Stromal cell of bone marrow (primary cell): ENCODE measurements around the gene S1PR4.

Source experiments
- DNase-seq: peaks from one replicate; pipeline ENCODE4 v3.0.0-alpha.2; 2012; ENCODE audit warnings: low read depth

S1PR4 gene

GRCh38 chr19:3224346-3225168 lies 46.0 kb downstream of the S1PR4 start, which contains the start of gene CELF5:
Gene CELF5, plus strand, starts transcription at chr19:3224661. Its CDS starts 79 bp downstream, at chr19:3224740.
- peak; percentile 8 for DNase-seq

- DNase-seq = no peak
Observed at GRCh38 chr19:3225169-3225485, 46.6 kb downstream of the S1PR4 start.

- no peak for DNase-seq
Observed at GRCh38 chr19:3225677-3226093, 47.1 kb downstream of the S1PR4 start.

DNA sequence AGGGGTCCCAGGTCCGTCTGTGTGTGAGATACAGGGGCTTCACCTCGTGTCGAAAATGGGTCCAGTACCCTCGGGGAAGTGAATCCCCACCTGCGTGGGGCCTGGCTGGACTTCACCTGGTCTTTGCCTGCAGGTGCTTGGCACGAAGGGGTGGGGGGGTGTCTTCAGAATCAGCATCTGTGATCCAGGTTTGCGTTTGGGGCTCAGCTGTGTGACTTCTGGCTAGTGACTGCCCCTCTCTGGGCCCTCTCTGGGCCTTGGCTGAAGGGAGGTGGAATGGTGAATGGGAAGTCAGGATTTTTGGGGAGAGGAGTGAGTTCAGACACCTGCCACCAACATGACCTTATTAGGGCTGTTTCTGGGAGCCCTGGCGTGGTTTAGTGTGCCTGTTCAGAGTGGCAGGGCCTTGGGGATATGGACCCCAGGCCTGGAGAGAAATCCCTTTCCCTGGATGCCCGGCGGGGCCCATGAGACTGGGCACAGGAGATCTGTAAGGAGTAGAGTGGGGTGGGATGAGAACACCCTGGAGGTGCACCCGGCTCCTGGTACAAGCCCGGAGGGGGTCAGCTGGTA lies 48.6 kb downstream of the S1PR4 start:
- no peak for DNase-seq

GRCh38 chr19:3229346-3229743 lies 50.8 kb downstream of the S1PR4 start:
- DNase-seq = no peak
